ENCODE results near the gene CPNE7.

- no peak for TF ChIP-seq CTCF (IDR thresholded peaks at IDR 0.05; ENCODE audit: low read depth, low read length)
- no peak for TF ChIP-seq POLR2A (IDR thresholded peaks at IDR 0.05; ENCODE audit: extremely low read depth, insufficient read length)
- TF ChIP-seq MAX (IDR thresholded peaks at IDR 0.05; ENCODE audit: low read depth, low read length) = no peak
These were observed 19.8 kb upstream of the CPNE7 start for GRCh38 chr16:89555780-89556179.
